Prostate gland (tissue), 2 donors: ENCODE measurements around the gene IFT25.

Source experiments
- POLR2A ChIP-seq: fragments of 450-650 bp; IDR thresholded peaks from one replicate; pipeline ENCODE4 v1.6.1; 2016; ENCODE audit warnings: antibody characterized with exemption, mild to moderate bottlenecking
- TF ChIP-seq, protein P1 (sequence below), 4 experiments: fragments of 200-600 bp in 2 of 4; fragments of 450-650 bp in 2 of 4; sonication (generic) in 2 of 4; IDR thresholded peaks; 1 replicate in 3 of 4; 2 replicates in 1 of 4; pipeline ENCODE4 v1.5.1; 2016 to 2019; ENCODE audit warnings: antibody characterized with exemption in 4 of 4, mild to moderate bottlenecking in 2 of 4, moderate library complexity in 2 of 4

DNA sequence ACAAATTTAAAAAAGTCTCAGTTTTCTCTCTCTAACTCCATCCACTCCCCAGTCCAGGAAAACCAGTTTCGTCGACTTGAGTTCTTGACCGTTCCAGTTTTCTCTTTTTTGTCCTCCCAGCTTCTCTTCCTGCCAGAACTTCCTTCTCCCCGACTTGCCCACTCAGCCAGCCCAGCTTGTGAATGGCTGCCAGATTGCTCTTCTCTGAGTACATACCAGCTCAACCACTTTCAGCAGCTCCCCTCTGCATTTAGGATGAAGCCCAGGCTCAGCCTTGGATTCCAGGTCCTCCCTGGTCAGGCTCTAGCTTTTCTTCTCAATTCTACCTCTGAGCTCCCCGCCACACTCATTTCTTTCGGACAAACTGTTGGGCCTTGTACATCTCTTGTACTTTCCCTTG lies 50.1 kb downstream of the IFT25 start:
- no peak for TF ChIP-seq POLR2A
- TF ChIP-seq, protein P1, sequence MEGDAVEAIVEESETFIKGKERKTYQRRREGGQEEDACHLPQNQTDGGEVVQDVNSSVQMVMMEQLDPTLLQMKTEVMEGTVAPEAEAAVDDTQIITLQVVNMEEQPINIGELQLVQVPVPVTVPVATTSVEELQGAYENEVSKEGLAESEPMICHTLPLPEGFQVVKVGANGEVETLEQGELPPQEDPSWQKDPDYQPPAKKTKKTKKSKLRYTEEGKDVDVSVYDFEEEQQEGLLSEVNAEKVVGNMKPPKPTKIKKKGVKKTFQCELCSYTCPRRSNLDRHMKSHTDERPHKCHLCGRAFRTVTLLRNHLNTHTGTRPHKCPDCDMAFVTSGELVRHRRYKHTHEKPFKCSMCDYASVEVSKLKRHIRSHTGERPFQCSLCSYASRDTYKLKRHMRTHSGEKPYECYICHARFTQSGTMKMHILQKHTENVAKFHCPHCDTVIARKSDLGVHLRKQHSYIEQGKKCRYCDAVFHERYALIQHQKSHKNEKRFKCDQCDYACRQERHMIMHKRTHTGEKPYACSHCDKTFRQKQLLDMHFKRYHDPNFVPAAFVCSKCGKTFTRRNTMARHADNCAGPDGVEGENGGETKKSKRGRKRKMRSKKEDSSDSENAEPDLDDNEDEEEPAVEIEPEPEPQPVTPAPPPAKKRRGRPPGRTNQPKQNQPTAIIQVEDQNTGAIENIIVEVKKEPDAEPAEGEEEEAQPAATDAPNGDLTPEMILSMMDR (IDR thresholded peaks at IDR 0.05), result no peak
